Measurements from ENCODE around the gene GTF3C6. TPM values are rescaled to one million over a fixed set of nuclear protein-coding genes. Genes with fewer than 3 reads are reported as not detected.

The GTF3C6 gene
- total RNA-seq, 1 experiment from 2014 or later: 32.0 TPM

- ChIA-PET POLR2A (no interaction called here), CTCF (no interaction called here)
- BruUV-seq (replicated peaks): no TSS peak
These were observed 57.1 kb downstream of the GTF3C6 start for GRCh38 chr6:111015389-111016124.

More at GRCh38 chr6:111015389-111016124, 57.1 kb downstream of the GTF3C6 start:
- Histone ChIP-seq H4K20me1 (ENCODE audit: insufficient read depth) (peaks cover 17% of the 10 kb centered on the region; the same call in 1 of the 2 replicates), H3K36me3 (ENCODE audit: control insufficient read depth in 1 of 2, insufficient read depth in 2 of 2, low read length in 2 of 2) (peaks cover 35 to 47% of the 10 kb centered on the region in 2 experiments), H3K9ac (ENCODE audit: low read length) (no peak overlapping the region), H3K27ac (ENCODE audit: low read depth, low read length) (no peak overlapping the region), H3K4me2 (ENCODE audit: low read length) (no peak overlapping the region), H3K4me1 (ENCODE audit: control insufficient read depth in 1 of 2, insufficient read depth in 2 of 2, low read length in 2 of 2) (no peaks in the 10 kb centered on the region), H3K27me3 (ENCODE audit: insufficient read depth, low read length) (no peaks in the 10 kb centered on the region), H3K9me3 (ENCODE audit: control insufficient read depth in 1 of 2, insufficient read depth in 1 of 2, low read depth in 1 of 2, low read length in 2 of 2) (no peaks in the 10 kb centered on the region), H3K79me2 (ENCODE audit: insufficient read depth, low read length) (peaks cover 60% of the 10 kb centered on the region), H3K9me2 (ENCODE audit: insufficient read depth) (no peaks in the 10 kb centered on the region), H3K4me3 (replicated peaks in 1 of 2; ENCODE audit: low read depth in 1 of 2, low read length in 2 of 2) (no peak overlapping the region), H2AFZ (ENCODE audit: low read depth, low read length, poor library complexity, severe bottlenecking) (no peak overlapping the region)
- ATAC-seq (no peak), DNase-seq (ENCODE audit: low read depth, low spot score) (no peak)
- RAD21 ChIA-PET (ENCODE audit: low non-redundant PET in 1 of 2, low total read pairs in 2 of 2, uncharacterized antibody in 2 of 2, unreplicated experiment in 2 of 2): no interaction called here
- intact Hi-C loops (cut with micrococcal nuclease): no loop called here
- TF ChIP-seq TCF7L2 (IDR thresholded peaks at IDR 0.05; ENCODE audit: borderline replicate concordance, extremely low read depth, insufficient read depth, insufficient read length) (no peak), ELF1 (IDR thresholded peaks at IDR 0.05; ENCODE audit: borderline replicate concordance, low read depth) (no peak), FOSL1 (IDR thresholded peaks at IDR 0.05; ENCODE audit: low read depth) (no peak), ZFX (IDR thresholded peaks at IDR 0.05) (no peak), REST (IDR thresholded peaks at IDR 0.05; ENCODE audit: low read depth) (no peak), EZH2phosphoT487 (IDR thresholded peaks at IDR 0.05; ENCODE audit: borderline replicate concordance) (no peak), ZNF274 (IDR thresholded peaks at IDR 0.05; ENCODE audit: low read depth, low read length) (no peak), RAD21 (IDR thresholded peaks at IDR 0.05; ENCODE audit: low read depth) (no peak), EGR1 (IDR thresholded peaks at IDR 0.05; ENCODE audit: low read depth) (no peak), POLR2AphosphoS5 (IDR thresholded peaks at IDR 0.05; ENCODE audit: low read depth, low read length) (no peak), SRF (IDR thresholded peaks at IDR 0.05; ENCODE audit: low read depth) (no peak), CEBPB (IDR thresholded peaks at IDR 0.05; ENCODE audit: low read depth) (no peak), ZBTB33 (IDR thresholded peaks at IDR 0.05; ENCODE audit: extremely low read depth, insufficient replicate concordance, low read length) (no peak), YY1 (IDR thresholded peaks at IDR 0.05; ENCODE audit: extremely low read depth, insufficient replicate concordance, low read depth, low read length) (no peak)
